Mesendoderm (in vitro differentiated cells): ENCODE measurements around the gene DLL1.

ENCODE experiments used
- DNase-seq: peaks from one replicate; pipeline ENCODE4 v3.0.0; 2013
- H2AK5ac ChIP-seq: 2 replicates; pipeline ENCODE4 v1.6.1; 2013; ENCODE audit warnings: low read length, inconsistent platforms
- H2BK120ac ChIP-seq: 2 replicates; pipeline ENCODE4 v1.6.1; 2013; ENCODE audit warnings: low read depth, mild to moderate bottlenecking, low read length, moderate library complexity, mixed read lengths
- H2BK15ac ChIP-seq: replicated peaks from 2 replicates; pipeline ENCODE4 v1.6.1; 2013; ENCODE audit warnings: low read depth, mild to moderate bottlenecking, moderate library complexity
- H2BK5ac ChIP-seq: 2 replicates; pipeline ENCODE4 v1.6.1; 2013; ENCODE audit warnings: low read length, inconsistent platforms
- H3K18ac ChIP-seq: 2 replicates; pipeline ENCODE4 v1.6.1; 2013; ENCODE audit warnings: mild to moderate bottlenecking, low read length, mixed read lengths
- H3K23ac ChIP-seq: one replicate; pipeline ENCODE4 v1.6.1; 2013; ENCODE audit warnings: low read length
- H3K27ac ChIP-seq: 2 replicates; pipeline ENCODE4 v1.5.1; 2013; ENCODE audit warnings: low read depth, mild to moderate bottlenecking, inconsistent platforms, low read length, moderate library complexity
- H3K27me3 ChIP-seq: 2 replicates; pipeline ENCODE4 v1.6.1; 2013; ENCODE audit warnings: low read length, control low read depth, mild to moderate bottlenecking, inconsistent platforms; ENCODE audit not compliant: insufficient read depth, poor library complexity
- H3K36me3 ChIP-seq: 2 replicates; pipeline ENCODE4 v1.6.1; 2013; ENCODE audit warnings: low read length, inconsistent platforms; ENCODE audit not compliant: control insufficient read depth, insufficient read depth
- H3K4ac ChIP-seq: one replicate; pipeline ENCODE4 v1.6.1; 2013; ENCODE audit warnings: low read depth, mild to moderate bottlenecking, low read length, moderate library complexity
- H3K4me1 ChIP-seq: 2 replicates; pipeline ENCODE4 v1.6.1; 2013; ENCODE audit warnings: low read depth, low read length, inconsistent platforms; ENCODE audit not compliant: control insufficient read depth
- H3K4me2 ChIP-seq: 2 replicates; pipeline ENCODE4 v1.6.1; 2013; ENCODE audit warnings: low read length
- H3K4me3 ChIP-seq: 2 replicates; pipeline ENCODE4 v1.5.1; 2013; ENCODE audit warnings: mild to moderate bottlenecking, low read length
- H3K56ac ChIP-seq: one replicate; pipeline ENCODE4 v1.6.1; 2013; ENCODE audit warnings: low read length
- H3K79me1 ChIP-seq: 2 replicates; pipeline ENCODE4 v1.6.1; 2013; ENCODE audit warnings: low read length, inconsistent platforms
- H3K79me2 ChIP-seq: 2 replicates; pipeline ENCODE4 v1.6.1; 2013; ENCODE audit warnings: mild to moderate bottlenecking, low read length; ENCODE audit not compliant: control insufficient read depth, insufficient read depth
- H3K9ac ChIP-seq: 2 replicates; pipeline ENCODE4 v1.6.1; 2013; ENCODE audit warnings: low read length, inconsistent platforms
- H4K5ac ChIP-seq: one replicate; pipeline ENCODE4 v1.6.1; 2013; ENCODE audit warnings: low read length
- H4K8ac ChIP-seq: one replicate; pipeline ENCODE4 v1.6.1; 2013; ENCODE audit warnings: low read depth, mild to moderate bottlenecking, control low read depth, low read length, moderate library complexity
- WGBS: extraction: QIAGEN DNeasy Blood & Tissue Kit; methylation state at CpG from one replicate; pipeline ENCODE4 v1.1.7; 2013; ENCODE audit warnings: low lambda C conversion rate, missing lambda C conversion rate; ENCODE audit not compliant: insufficient coverage; ENCODE audit errors: extremely low coverage; 5-methylcytosine and 5-hydroxymethylcytosine counted together

DLL1 gene

DNA sequence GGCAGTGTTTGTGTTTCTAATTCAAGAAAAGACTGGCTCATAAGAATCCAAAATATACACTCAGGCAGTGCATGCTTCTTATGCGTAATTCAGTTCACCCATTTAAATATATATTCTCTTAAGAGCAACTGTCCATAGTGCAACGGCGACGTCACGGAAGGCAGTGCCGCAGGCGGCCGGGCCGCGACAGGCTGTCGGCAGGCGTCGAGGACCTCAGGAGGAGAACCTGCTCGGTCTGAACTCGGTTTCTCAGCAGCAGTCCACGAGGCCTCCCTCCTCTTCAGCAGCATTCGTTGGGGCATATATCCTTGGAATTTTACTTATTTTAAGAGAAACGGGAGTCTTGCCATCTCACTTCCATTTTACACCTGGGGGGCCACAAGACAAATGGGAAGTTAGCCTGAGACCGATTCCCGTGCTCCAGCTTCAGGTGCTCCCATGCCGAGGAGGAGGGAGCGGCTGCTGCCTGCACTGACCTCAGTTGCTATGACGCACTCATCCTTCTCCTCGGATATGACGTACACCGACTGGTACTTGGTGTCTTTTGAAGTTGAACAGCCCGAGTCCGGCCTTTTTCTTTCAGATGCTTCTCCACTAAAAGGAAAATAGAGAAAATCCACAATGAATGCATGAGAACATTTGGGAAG lies 8.2 kb downstream of the DLL1 start:
- no peak overlapping the region for H4K8ac ChIP-seq
- no peaks in the 10 kb centered on the region for H3K36me3 ChIP-seq
- no peaks in the 10 kb centered on the region for H3K79me1 ChIP-seq
- peaks cover 3% of the 10 kb centered on the region for H3K4me1 ChIP-seq
- no peak overlapping the region for H3K23ac ChIP-seq
- no peak overlapping the region for H4K5ac ChIP-seq
- no CpG with 5 or more reads among the region's 28 CpGs for WGBS
- no peak overlapping the region for H3K4me3 ChIP-seq
- H2BK5ac ChIP-seq: no peak overlapping the region
- DNase-seq: no peak
- no peak overlapping the region for H2BK120ac ChIP-seq
- no peaks in the 10 kb centered on the region for H3K79me2 ChIP-seq
- no peak overlapping the region for H3K27ac ChIP-seq
- H3K27me3 ChIP-seq: peaks cover 13% of the 10 kb centered on the region
- no peak overlapping the region for H3K4ac ChIP-seq
- H3K4me2 ChIP-seq: no peak overlapping the region
- no peak overlapping the region for H2AK5ac ChIP-seq
- H3K18ac ChIP-seq: no peak overlapping the region
- no peak overlapping the region for H2BK15ac ChIP-seq
- H3K9ac ChIP-seq: no peak overlapping the region
- no peak overlapping the region for H3K56ac ChIP-seq

- Histone ChIP-seq H3K18ac (no peak overlapping the region), H2BK120ac (no peak overlapping the region), H4K8ac (no peak overlapping the region), H3K23ac (no peak overlapping the region), H3K9ac (no peak overlapping the region), H3K4ac (no peak overlapping the region), H2BK5ac (no peak overlapping the region), H3K4me1 (peaks cover 3% of the 10 kb centered on the region), H4K5ac (no peak overlapping the region), H3K27me3 (peaks cover 5% of the 10 kb centered on the region), H3K4me3 (no peak overlapping the region), H2BK15ac (no peak overlapping the region), H2AK5ac (no peak overlapping the region), H3K79me1 (no peaks in the 10 kb centered on the region), H3K79me2 (no peaks in the 10 kb centered on the region), H3K36me3 (no peaks in the 10 kb centered on the region), H3K4me2 (no peak overlapping the region), H3K56ac (no peak overlapping the region), H3K27ac (no peak overlapping the region)
- no peak for DNase-seq
- WGBS: no CpG with 5 or more reads among the region's 48 CpGs
Observed at GRCh38 chr6:170281331-170282292, 9.3 kb downstream of the DLL1 start.

GRCh38 chr6:170280689-170281045 lies 10.2 kb downstream of the DLL1 start:
- no peak overlapping the region for H3K9ac ChIP-seq
- no peak overlapping the region for H3K4me3 ChIP-seq
- H2BK5ac ChIP-seq: no peak overlapping the region
- DNase-seq: no peak
- H3K18ac ChIP-seq: no peak overlapping the region
- no peak overlapping the region for H3K4ac ChIP-seq
- no peak overlapping the region for H2BK15ac ChIP-seq
- no peak overlapping the region for H4K8ac ChIP-seq
- no peaks in the 10 kb centered on the region for H3K36me3 ChIP-seq
- H4K5ac ChIP-seq: no peak overlapping the region
- H3K23ac ChIP-seq: no peak overlapping the region
- H3K79me2 ChIP-seq: no peaks in the 10 kb centered on the region
- H3K79me1 ChIP-seq: no peaks in the 10 kb centered on the region
- H3K27me3 ChIP-seq: peaks cover 2% of the 10 kb centered on the region
- no peak overlapping the region for H2AK5ac ChIP-seq
- H3K27ac ChIP-seq: no peak overlapping the region
- H3K4me1 ChIP-seq: peaks cover 3% of the 10 kb centered on the region
- H3K56ac ChIP-seq: peak overlapping the region; percentile 35
- WGBS: no CpG with 5 or more reads among the region's 23 CpGs
- H3K4me2 ChIP-seq: no peak overlapping the region
- no peak overlapping the region for H2BK120ac ChIP-seq

- Histone ChIP-seq H3K23ac (no peak overlapping the region), H3K4ac (no peak overlapping the region), H3K4me3 (no peak overlapping the region), H3K36me3 (no peaks in the 10 kb centered on the region), H3K4me2 (no peak overlapping the region), H3K56ac (peak overlapping the region; percentile 35), H4K5ac (no peak overlapping the region), H3K27ac (no peak overlapping the region), H3K79me1 (no peaks in the 10 kb centered on the region), H3K27me3 (no peaks in the 10 kb centered on the region), H2BK5ac (no peak overlapping the region), H2BK15ac (no peak overlapping the region), H3K9ac (no peak overlapping the region), H3K18ac (no peak overlapping the region), H3K79me2 (no peaks in the 10 kb centered on the region), H4K8ac (no peak overlapping the region), H2BK120ac (no peak overlapping the region), H2AK5ac (no peak overlapping the region), H3K4me1 (peaks cover 3% of the 10 kb centered on the region)
- no CpG with 5 or more reads among the region's 36 CpGs for WGBS
- peak; percentile 40 for DNase-seq
Observed at GRCh38 chr6:170279977-170280688, 10.7 kb downstream of the DLL1 start.

DNA sequence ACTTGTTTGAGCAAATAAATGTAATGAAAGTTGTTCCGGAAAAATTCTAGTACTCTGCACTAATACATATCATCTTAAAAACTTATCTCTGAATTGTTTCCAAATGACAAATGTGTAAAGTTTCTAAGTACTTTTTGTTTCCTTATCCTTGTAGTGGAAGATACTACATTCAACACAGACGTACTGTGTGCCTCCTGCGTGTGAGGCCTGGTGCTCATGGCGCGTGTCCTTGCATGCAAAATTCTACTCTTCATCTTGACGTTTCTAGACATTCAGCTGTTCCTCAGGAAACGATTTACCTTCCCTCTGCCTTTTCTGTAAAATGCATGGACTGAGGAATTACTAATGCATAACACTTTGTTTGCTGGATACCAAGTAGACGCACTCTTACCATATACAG lies 11.5 kb downstream of the DLL1 start:
- no peaks in the 10 kb centered on the region for H3K79me1 ChIP-seq
- no peak overlapping the region for H3K4me3 ChIP-seq
- H2BK5ac ChIP-seq: no peak overlapping the region
- H3K4me1 ChIP-seq: peaks cover 3% of the 10 kb centered on the region
- DNase-seq: no peak
- H3K56ac ChIP-seq: no peak overlapping the region
- no peak overlapping the region for H3K18ac ChIP-seq
- no peak overlapping the region for H2AK5ac ChIP-seq
- no peak overlapping the region for H3K27ac ChIP-seq
- H3K23ac ChIP-seq: no peak overlapping the region
- no peak overlapping the region for H4K8ac ChIP-seq
- no peaks in the 10 kb centered on the region for H3K79me2 ChIP-seq
- no peaks in the 10 kb centered on the region for H3K27me3 ChIP-seq
- no peak overlapping the region for H2BK120ac ChIP-seq
- H4K5ac ChIP-seq: no peak overlapping the region
- WGBS: no CpG with 5 or more reads among the region's 8 CpGs
- no peak overlapping the region for H2BK15ac ChIP-seq
- H3K4ac ChIP-seq: no peak overlapping the region
- H3K36me3 ChIP-seq: no peaks in the 10 kb centered on the region
- H3K9ac ChIP-seq: no peak overlapping the region
- no peak overlapping the region for H3K4me2 ChIP-seq
